Activated CD8-positive, alpha-beta memory T cell treated with anti-CD3 and anti-CD28 coated beads, Interleukin-2, amount 50 U/mL, for 1 hour (primary cell): ENCODE results near the gene HHLA2.

Experiments used
- DNase-seq: peaks from one replicate; pipeline ENCODE4 v3.0.0-alpha.2; 2020; ENCODE audit errors: extremely low read depth

Gene HHLA2

DNA sequence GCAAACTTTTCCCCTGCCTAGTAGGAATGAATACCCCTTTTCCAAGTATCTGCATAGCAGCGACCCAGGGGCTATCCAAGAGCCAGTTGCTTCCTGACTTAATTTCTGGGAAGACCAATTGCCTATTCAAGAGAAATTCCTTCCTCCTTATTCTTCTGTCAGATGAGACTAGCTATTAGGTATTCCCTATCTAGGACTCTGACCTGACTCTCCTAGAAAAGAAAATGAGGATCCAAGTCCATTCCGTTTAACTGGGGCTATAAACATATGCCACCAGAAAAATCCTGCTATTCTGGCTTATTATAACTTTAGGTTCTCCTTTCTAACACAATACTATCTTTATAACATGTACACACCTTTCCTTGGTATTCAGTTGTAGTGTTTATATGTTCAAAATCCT, 1.7 kb downstream of the HHLA2 start:
- DNase-seq: no peak

DNA sequence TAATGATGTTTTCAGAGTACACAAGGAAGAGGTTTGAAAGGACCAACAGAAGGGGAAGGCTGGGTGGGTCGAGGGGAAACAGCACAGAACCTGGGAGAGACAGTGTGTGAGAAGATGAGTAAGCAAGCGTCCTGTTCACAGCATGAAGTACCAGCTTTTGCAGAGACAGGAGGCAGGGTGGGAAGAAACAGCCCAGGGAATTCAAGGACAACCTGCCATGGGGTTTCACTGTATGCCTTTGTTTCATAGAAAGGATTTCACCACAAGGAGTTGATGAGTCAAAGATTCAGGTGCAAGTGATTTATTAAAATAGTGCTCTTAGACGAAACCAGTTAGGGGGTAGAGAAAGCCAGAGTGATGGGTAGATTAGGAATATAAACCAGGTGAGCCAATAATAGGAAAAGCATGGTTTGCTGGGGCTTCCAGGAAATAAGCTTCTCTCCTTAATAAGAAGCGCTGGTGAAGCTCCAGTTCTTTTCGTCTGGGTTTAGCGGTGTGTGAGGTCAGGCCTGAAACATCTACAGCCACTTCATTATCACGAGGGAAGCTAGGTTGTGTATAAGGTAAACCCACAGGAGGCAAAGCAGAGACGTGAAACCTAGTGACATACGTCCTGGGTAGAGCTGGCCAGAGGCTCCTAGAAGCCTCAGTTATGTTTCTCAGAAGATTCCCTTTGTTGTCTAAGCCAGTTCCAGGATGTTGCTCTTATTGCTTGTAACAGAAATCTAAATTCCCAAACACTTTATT, 3.9 kb downstream of the HHLA2 start:
- no peak for DNase-seq

DNA sequence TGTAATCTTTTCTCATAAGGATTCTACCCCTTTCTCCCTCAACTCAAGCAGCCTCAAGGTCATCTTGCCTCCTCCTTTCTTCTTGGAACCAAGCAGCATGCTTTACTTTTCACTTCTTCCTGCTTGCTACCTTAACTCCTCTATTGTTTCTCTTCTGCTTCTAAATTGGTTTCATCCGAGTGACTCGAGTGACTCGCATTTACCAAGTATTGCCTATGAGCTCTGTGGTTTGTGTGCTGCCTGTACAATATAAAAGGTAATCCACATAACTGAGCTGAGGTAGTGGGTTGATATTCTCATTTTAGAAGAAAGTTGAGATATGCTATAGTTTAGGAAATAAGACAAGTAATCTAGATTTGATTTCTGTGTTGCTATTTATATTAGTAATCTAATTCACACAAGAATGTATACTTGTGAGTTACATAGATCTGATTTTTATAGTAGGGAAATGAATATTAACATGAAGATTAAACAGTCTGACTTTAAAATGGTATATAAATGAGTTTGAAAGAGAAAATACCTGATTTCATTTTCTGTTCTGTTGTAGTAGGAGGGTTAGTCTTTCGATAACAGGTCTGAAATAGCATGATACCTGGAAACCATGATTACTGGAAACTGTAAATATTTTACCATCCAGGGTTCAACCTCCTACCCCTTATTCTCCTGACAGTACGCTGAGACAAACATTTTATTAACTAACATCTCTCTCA, 5.5 kb downstream of the HHLA2 start:
- no peak for DNase-seq

DNA sequence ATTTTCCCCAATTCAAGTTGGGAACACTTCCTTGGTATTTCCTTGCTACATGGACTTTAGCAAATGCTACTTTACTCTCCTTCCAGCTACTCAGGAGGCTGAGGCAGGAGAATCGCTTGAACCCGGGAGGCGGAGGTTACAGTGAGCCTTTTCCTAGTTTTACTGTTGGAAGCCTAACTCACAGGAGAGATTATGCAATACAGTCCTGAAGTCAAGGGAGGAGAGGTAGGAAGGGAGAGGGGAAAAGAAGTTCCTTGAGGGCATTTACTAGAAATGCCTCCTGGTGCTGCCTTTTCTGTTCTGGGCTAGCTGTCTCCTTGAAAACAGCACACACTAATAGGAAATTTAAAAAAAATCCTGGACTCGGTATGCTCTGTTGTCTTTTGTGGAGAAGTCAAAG, 6.2 kb downstream of the HHLA2 start:
- no peak for DNase-seq

DNA sequence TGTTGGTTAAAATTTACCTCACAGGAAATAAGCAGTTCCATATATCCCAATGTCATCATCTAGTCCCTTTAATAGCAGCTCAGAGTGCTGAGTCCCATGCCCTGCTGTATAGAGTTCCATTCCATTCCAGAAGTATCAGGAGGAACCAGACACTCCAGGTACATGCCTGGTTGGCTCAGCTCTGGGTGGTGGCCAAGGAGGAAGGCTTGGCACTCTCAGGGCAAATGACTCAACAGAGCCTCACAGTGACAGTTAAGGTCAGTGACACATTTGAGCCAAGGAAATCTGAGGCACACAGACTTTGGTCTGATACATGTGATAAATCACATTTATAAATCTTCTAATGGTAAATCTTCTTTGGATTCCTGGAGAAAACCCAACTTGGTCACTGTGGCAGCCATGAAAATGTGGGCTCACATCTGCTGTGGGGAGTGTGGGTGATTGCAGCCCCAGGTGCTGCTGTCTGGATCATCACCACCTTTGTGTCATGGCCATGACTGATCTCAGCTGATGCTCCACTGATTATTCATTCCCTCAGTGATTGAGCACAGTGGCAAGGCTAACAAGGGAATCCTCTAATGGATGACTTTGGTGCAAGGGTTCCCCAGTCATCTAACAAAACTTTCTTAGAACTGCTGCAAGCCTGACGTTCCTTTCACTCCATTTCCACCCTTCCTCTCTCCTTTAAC, 9.3 kb downstream of the HHLA2 start:
- DNase-seq: no peak

DNA sequence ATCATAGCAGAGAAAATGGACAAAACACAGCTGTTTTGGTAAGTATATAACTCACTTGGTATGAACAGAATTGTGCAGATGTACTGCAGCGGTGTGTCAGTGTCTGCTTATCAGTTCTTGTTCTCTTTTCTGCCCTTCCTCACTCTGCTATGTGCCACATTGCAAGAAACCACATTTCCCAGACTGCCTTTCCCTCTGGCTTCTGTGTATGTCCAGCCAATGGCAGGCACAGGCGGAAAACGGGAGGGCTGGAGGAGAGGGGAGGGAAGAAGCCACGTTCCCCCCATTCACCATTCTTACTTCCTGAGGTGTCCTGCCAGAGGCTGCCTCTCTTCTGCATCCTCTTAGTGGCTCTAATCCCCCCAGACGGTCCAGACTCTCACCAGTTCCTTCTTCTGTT, 15.4 kb downstream of the HHLA2 start:
- DNase-seq: no peak

DNA sequence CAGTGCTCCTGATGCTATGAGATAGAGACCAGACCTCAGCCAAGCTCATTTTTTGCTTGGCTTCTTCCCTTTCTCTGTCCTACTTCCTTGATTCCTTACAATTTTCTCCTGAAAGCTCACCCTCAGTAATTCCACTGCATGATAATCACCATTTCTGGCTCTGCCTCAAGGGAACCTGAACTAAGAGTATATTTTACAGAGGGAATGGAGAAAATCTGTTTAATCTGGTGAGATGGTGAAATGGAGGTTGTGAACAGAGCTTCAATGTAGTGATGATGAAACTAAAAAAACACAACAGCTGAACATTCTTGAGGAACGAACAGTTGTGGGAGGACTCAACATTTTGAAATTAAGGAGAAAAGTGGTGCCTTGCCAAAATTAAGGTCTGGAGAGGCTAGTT, 16.3 kb downstream of the HHLA2 start:
- no peak for DNase-seq

DNA sequence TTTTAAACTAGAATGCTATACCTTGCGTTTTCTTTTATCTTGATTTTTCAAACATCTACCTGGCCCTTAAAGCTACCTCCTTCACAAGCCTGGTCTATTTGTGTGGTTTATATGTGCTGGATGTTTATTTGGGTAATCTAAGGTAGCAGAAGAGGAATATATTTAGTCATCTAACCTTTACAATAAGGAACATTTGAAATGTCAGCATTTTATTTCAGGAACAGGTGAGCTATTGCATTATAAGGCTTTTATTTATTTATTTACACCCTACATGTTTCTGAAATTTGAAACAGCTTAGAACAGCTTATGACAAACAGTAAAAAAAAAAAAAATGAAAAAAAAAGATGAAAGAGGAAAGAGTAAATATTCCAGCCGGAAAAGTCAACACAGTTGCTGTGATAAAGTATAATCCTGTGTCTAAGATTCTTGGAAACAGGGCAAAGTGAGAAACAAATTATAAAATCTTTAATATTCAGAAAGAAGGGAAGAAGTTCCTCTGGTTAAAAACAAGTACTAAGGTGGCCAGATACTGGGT, 19.5 kb downstream of the HHLA2 start:
- no peak for DNase-seq

DNA sequence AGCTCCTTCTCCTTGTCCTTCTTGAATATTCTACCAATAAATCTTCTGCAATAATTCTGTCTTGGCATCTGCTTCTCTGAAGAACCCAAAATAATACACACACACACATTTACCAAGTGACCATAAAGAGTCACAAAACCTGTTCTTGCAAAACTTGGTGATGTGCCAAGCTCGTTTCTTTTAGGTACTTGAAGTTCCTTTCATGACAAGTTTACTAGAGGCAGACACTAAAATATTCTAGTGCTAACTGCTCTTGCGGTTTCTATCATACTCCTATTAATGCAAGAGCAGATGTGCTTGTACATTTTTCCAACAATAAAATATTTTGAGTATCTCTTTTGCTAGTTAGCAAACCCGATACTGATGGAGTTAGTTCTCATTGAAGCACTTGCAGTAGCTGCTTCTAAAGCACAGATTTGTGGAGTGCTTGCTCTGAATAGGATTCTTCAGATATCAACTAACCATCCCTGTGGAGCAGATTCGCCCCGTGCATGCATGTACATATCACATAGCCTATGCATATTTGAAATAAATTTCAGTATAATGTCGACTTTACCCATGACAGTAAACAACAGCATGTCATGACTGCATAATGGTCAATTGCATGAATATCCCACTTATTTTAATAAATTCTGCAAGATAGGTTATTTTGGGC, 23.2 kb downstream of the HHLA2 start:
- DNase-seq: no peak

DNA sequence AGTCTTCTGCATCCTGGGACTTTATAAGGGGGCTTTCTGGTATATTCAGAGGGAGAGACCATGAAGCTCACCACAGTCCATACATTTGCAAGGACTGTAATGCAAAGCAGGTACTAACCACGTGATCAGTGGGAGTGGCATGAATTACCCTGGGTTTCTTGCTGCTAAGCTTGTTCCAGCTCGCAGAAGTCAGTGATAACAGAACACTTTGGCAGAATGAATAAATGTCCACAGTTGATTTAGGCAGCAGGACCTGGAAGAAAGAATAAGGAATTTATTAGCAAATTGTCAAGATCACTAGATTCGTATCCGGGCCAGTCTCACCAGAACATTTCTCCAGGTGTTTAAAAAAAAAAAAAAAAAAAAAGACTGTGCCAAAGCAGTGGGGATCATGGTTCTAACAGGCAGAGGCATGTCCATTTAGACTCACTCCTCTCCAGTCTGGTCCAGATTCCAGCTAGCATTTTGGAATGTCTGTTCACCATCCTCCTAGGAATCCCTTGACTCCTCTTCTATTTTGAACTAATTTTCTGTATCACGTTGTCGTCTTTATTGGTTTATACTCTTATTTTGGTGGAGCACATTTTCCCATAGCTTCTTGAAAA, 24.5 kb downstream of the HHLA2 start:
- DNase-seq: no peak

DNA sequence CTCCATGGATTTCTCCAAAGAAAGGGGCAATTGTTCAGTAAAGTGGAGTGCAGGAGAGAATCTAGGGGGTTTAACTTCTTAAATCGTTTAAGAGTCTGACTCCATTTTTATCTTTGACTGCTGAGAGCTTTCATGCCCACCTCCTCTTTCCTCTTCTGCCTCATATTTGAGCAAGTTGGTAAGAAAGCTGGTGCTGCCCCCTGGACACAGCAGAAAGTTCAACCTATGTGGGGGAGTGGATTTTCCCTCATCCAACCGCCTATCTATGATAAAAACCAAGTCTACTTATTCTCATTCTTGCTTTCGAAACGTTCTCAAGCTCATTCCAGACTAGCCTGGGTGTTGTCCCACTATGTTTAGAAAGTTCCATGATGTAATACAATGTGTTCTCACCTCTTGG, 26.0 kb downstream of the HHLA2 start:
- DNase-seq: no peak

DNA sequence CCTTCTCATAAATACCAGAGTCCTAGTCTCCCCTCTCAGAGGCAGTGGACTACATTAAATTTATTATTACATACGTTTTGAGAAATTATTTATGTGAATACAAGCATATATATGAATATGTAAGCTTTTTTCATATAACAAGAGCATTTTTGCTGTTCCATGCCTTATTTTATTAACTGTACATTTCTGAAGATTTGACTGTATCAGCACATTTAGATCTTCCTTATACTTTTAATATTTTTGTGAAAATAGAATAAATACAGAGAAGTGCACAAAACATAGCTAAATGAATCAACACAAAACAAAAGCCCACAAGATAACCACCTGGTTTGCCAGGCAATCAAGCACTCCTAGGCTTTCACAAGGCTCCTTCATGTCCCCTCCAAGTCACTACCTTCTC, 27.8 kb downstream of the HHLA2 start:
- DNase-seq: no peak

DNA sequence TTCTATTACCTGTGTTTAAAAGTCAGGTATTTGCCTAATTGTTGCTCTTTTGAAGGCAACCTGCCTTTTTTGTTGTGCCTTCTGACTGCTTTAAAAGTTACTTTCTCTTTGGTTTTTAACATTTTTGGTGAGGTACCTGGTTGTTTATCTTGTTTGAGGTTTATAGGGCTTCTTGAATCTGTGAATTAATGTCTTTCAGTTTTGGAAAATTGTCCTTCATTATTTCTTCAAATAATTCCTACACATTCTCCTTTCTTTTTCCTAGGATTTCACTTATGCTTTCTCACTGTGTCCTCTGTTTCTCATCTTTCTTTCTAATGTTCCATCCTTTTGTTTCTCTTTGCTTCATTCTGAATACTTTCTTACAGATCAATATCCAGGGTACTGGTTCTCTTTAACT, 30.8 kb downstream of the HHLA2 start:
- DNase-seq: no peak

DNA sequence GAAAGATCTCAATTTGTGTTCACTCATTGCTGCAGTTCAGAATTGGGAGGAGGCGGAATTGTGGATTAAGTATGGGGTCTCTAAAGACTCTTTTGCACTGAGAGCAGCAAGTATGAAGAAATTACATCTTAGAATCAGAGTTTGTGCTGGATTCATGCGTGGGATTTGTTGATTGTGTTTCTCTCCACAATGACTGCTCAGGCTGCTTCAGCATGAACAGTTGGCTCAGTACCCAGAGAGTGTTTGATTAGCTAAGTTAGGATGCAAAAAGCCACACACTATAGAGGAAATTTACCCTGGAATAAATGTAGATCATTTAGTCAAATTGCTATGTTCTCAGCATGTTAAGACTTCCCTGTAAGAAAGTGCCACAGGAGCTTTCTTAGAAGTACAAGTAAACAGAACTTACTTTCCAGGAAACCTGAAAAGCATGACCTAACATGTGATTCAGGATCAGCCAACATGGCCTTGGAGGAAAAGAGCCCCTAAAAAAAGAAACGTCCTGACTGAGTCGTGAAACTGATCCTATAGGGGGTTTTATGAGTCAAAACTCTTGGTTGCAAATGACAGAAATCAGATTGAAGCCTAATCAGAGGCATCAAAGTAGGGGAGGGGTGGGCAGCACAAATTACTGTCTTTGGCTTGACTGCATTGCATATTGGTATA, 32.6 kb downstream of the HHLA2 start:
- DNase-seq: no peak

DNA sequence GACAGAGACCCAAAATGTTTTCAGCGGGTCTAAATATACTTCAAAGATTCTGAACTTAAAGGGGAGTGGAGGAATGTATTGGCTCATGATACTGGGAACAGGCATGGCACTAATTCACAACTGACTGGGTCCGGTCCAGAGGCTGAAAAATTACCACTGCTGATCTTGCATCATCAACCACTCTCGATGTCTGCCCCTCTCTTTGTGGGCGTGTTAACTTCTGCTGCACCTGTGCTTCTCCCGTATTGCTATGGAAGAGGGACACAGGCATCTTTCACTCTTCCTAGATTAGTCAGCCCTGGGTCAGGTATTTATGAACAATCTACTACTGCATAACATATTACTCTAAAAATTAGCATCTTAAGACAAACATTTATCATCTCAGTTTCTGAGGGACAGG, 33.2 kb downstream of the HHLA2 start:
- no peak for DNase-seq

DNA sequence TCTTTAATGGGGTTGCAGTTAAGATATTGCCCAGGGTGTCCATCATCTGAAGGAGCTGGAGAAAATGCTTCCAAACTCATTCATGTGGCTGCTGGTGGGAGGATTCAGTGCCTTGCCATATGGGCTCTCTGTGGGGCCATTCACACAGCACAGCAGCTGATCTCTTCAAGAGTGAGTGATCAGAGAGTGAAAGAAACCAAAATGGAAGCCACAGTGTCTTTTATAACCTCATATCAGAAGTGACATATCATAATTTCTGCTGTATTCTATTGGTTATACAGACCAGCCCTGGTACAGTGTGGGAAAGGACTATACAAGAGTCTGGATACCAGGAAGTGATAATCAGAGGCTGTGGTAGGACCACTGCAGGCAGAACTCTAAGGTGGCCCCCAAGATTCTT, 33.6 kb downstream of the HHLA2 start:
- DNase-seq: no peak

DNA sequence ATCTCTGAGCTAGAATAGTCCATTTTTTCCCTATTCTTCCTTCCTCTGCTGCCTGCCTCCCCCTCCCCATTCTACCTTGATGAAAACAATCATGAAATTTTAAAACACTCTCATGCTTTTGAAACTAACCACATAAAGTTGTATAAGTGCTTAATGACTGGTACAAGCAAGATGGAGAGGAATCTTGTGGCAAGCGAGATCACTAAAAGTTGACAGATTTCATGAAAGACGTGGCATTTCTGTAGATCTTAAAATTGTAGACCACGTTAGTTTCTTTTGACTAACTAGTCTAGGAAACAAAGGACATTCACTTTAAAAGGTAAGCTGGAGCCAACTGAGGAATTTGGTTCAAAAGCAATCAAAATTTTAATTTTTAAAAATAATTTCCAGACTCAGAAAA, 35.4 kb downstream of the HHLA2 start:
- no peak for DNase-seq

DNA sequence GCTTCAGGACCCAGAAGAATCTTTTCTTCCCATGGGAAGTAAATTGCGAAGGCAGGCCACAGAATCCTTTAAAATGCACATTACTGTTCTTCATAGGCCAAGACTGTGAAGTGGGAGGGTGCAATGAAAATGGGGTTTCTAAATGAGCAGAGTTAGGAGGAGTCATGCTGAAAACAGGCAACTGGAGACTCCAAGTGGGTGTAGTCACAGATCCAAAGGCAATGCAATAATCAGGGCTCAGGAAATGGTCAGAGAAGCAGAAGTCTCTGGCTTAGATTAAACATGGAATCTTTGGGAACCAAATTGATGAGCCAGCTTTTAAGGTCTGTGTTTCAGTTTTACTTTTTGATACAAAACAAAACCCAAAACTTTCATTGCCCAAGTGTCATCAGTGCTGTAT, 37.6 kb downstream of the HHLA2 start:
- DNase-seq: no peak

DNA sequence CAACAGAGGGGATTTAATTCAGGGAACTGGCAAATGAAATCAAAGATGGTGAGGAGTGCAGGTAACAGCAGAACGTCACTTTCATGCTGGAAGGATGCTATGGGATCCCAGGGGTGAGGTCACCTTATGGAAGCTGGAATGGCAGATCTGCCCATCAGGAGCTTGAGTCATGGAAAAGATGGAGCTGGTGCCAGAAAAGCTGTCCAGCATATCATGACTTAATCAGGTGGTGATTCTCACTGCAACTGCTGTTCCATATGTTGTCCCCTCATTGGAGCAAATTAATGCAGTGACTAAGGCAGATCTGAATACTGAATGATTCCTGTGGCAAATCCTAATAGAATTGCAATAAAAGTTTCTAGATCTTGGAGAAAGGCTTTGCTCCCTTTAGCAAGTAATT, 38.4 kb downstream of the HHLA2 start:
- DNase-seq: no peak

DNA sequence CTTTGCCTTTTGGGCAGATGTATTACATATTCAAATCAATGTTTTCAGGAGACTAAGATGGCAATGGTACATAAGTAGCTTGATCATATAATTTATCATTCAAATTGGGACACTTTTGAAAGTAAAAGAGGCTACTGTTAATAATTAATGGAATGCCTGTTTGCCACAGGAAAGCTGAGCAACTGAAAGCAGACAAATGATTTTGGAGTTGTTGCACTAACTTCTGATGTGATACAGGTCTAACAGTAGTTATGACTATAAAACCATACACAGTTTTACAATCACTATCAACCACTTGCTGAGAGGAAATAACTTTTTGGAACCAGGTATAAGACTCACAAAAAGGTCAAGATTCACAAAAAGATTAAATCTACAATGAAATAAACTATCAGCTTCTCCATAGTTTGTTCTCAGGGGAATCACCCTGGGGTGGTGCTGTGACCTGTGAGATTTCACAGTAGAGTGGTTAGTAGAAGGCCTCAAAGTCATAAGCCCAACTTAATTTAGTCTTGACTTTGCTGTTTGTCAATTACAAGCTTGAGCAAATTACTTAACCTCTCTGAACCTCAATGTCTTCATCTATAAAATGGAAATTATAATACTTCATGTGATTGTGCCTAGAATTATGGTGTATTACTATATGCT, 42.7 kb downstream of the HHLA2 start:
- DNase-seq: no peak

DNA sequence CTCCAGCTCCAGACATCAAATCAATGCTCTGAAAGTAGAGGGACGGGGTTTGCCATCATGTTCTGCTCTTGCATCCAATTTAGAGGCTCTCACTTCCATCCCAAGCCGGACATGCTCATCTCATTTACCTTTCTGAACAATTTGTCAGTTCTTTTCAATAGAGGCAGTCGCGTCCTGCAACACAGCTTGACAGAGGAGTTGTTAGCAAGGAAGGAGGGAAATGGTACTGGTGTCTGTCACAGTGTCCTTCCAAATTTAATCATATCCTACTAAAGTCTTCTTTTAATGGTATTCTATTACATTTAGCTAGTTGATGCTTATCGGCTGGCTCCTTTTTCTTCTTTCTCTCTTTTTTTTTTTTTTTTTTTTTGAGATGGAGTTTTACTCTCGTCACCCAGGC, 45.6 kb downstream of the HHLA2 start:
- DNase-seq: no peak
